Neuronal stem cell (in vitro differentiated cells): ENCODE measurements around the gene TRPM5.

Experiments used
- DNase-seq: peaks from one replicate; pipeline ENCODE4 v3.0.0-alpha.2; 2013; ENCODE audit warnings: low spot score
- H2AFZ ChIP-seq: one replicate; pipeline ENCODE4 v1.6.1; 2013; ENCODE audit warnings: mild to moderate bottlenecking, low read length, inconsistent platforms
- H2AK5ac ChIP-seq: 2 replicates; pipeline ENCODE4 v1.6.1; 2013; ENCODE audit warnings: low read depth, mild to moderate bottlenecking, inconsistent platforms, low read length, moderate library complexity, mixed read lengths
- H2BK120ac ChIP-seq: 2 replicates; pipeline ENCODE4 v1.6.1; 2013; ENCODE audit warnings: low read depth, mild to moderate bottlenecking, inconsistent platforms, low read length, moderate library complexity, mixed read lengths
- H2BK12ac ChIP-seq: one replicate; pipeline ENCODE4 v1.6.1; 2013; ENCODE audit warnings: low read length, inconsistent platforms
- H2BK15ac ChIP-seq: 2 replicates; pipeline ENCODE4 v1.6.1; 2013; ENCODE audit warnings: mild to moderate bottlenecking, low read length, inconsistent platforms, mixed read lengths
- H2BK5ac ChIP-seq: one replicate; pipeline ENCODE4 v1.6.1; 2013; ENCODE audit warnings: inconsistent platforms, mild to moderate bottlenecking, low read length, moderate library complexity
- H3K14ac ChIP-seq: one replicate; pipeline ENCODE4 v1.6.1; 2013; ENCODE audit warnings: low read length, inconsistent platforms
- H3K18ac ChIP-seq: 2 replicates; pipeline ENCODE4 v1.6.1; 2013; ENCODE audit warnings: low read length, inconsistent platforms
- H3K23ac ChIP-seq: 2 replicates; pipeline ENCODE4 v1.6.1; 2013; ENCODE audit warnings: low read depth, mild to moderate bottlenecking, mixed read lengths, low read length, inconsistent platforms; ENCODE audit not compliant: poor library complexity
- H3K27ac ChIP-seq: replicated peaks from 3 replicates; pipeline ENCODE4 v1.5.1; 2013; ENCODE audit warnings: low read length, inconsistent platforms
- H3K27me3 ChIP-seq, 3 experiments: 2 replicates each; pipeline ENCODE4 v1.6.1; 2013; ENCODE audit warnings: low read length in 3 of 3, mild to moderate bottlenecking in 2 of 3, inconsistent platforms in 1 of 3, low read depth in 1 of 3, mixed read lengths in 1 of 3, moderate library complexity in 1 of 3; ENCODE audit not compliant: control insufficient read depth in 3 of 3, insufficient read depth in 3 of 3
- H3K36me3 ChIP-seq, 2 donors: replicated peaks in 1 of 2; 2 replicates each; pipeline ENCODE4 v1.6.1; 2013; ENCODE audit warnings: low read length in 2 of 2; ENCODE audit not compliant: control insufficient read depth in 2 of 2, insufficient read depth in 2 of 2
- H3K4ac ChIP-seq: 2 replicates; pipeline ENCODE4 v1.6.1; 2013; ENCODE audit warnings: inconsistent platforms, mild to moderate bottlenecking, low read length, moderate library complexity
- H3K4me1 ChIP-seq, 2 donors: 1 replicate in 1 of 2; 2 replicates in 1 of 2; pipeline ENCODE4 v1.6.1; 2013; ENCODE audit warnings: low read length in 2 of 2, low read depth in 1 of 2; ENCODE audit not compliant: control insufficient read depth in 2 of 2, insufficient read depth in 1 of 2
- H3K4me2 ChIP-seq: one replicate; pipeline ENCODE4 v1.6.1; 2013; ENCODE audit warnings: mild to moderate bottlenecking, low read length, inconsistent platforms; ENCODE audit not compliant: insufficient read depth, poor library complexity, severe bottlenecking
- H3K4me3 ChIP-seq, 2 donors: 2 replicates each; pipeline ENCODE4 v1.5.1; 2013; ENCODE audit warnings: low read length in 2 of 2, mild to moderate bottlenecking in 2 of 2, inconsistent platforms in 1 of 2, moderate library complexity in 1 of 2
- H3K79me1 ChIP-seq: one replicate; pipeline ENCODE4 v1.6.1; 2013; ENCODE audit warnings: low read depth, mild to moderate bottlenecking, inconsistent platforms, low read length, moderate library complexity
- H3K9ac ChIP-seq: one replicate; pipeline ENCODE4 v1.6.1; 2013; ENCODE audit warnings: mild to moderate bottlenecking, low read depth, low read length, inconsistent platforms; ENCODE audit not compliant: poor library complexity
- H3K9me3 ChIP-seq, 2 donors: replicated peaks in 1 of 2; 2 replicates each; pipeline versions ENCODE3 to v1.6.1; 2013; ENCODE audit warnings: low read length in 2 of 2, mild to moderate bottlenecking in 2 of 2, inconsistent platforms in 1 of 2, low read depth in 1 of 2, mixed read lengths in 1 of 2, moderate library complexity in 1 of 2; ENCODE audit not compliant: control insufficient read depth in 2 of 2, insufficient read depth in 1 of 2
- H4K8ac ChIP-seq: one replicate; pipeline ENCODE4 v1.6.1; 2013; ENCODE audit warnings: low read depth, mild to moderate bottlenecking, inconsistent platforms, low read length, moderate library complexity
- H4K91ac ChIP-seq: one replicate; pipeline ENCODE4 v1.6.1; 2013; ENCODE audit warnings: low read length, low read depth, mild to moderate bottlenecking, inconsistent platforms; ENCODE audit not compliant: poor library complexity
- WGBS, 2 donors: extraction: QIAGEN DNeasy Blood & Tissue Kit; methylation state at CpG; one replicate each; pipeline ENCODE4 v1.1.7; 2013; ENCODE audit warnings: missing lambda C conversion rate in 2 of 2, mixed read lengths in 1 of 2; ENCODE audit not compliant: insufficient read length in 2 of 2, insufficient replicate concordance in 1 of 2; ENCODE audit errors: extremely low coverage in 2 of 2; 5-methylcytosine and 5-hydroxymethylcytosine counted together

The TRPM5 gene

GRCh38 chr11:2433106-2433925 lies 11.0 kb downstream of the TRPM5 start:
- Histone ChIP-seq H3K27me3 (peaks cover 0 to 15% (median 7%) of the 10 kb centered on the region in 3 experiments), H2AK5ac (peak overlapping the region; percentile 91), H2BK5ac (no peak overlapping the region), H3K27ac (no peak overlapping the region), H3K36me3 (peaks cover 0 to 2% of the 10 kb centered on the region in 2 donors), H3K18ac (peak overlapping the region; percentile 83), H4K91ac (no peak overlapping the region), H3K79me1 (no peaks in the 10 kb centered on the region), H2BK120ac (no peak overlapping the region), H3K4ac (peak overlapping the region; percentile 81), H3K4me3 (peak overlapping the region in 1 of 2 donors; percentile 10), H2AFZ (no peak overlapping the region), H3K4me1 (peaks cover 0 to 2% of the 10 kb centered on the region in 2 donors), H3K4me2 (no peak overlapping the region), H2BK12ac (no peak overlapping the region), H3K14ac (peak overlapping the region; percentile 97), H4K8ac (no peak overlapping the region), H2BK15ac (peak overlapping the region; percentile 73), H3K9me3 (peaks cover 0 to 17% of the 10 kb centered on the region in 2 donors), H3K23ac (peak overlapping the region; percentile 88), H3K9ac (peak overlapping the region; percentile 89)
- DNase-seq: no peak
- WGBS, 2 donors: no CpG with 5 or more reads among the region's 22 CpGs

- Histone ChIP-seq H2BK5ac (no peak overlapping the region), H3K9me3 (peaks cover 0 to 17% of the 10 kb centered on the region in 2 donors), H3K4me1 (peaks cover 0 to 2% of the 10 kb centered on the region in 2 donors), H4K91ac (no peak overlapping the region), H2BK15ac (no peak overlapping the region), H3K27me3 (peaks cover 0 to 15% (median 6%) of the 10 kb centered on the region in 3 experiments), H3K4me3 (no peak overlapping the region), H3K36me3 (peaks cover 0 to 2% of the 10 kb centered on the region in 2 donors), H3K4ac (no peak overlapping the region), H3K79me1 (no peaks in the 10 kb centered on the region), H3K9ac (no peak overlapping the region), H3K4me2 (no peak overlapping the region), H2BK120ac (peak overlapping the region; percentile 85), H3K14ac (no peak overlapping the region), H3K23ac (no peak overlapping the region), H3K18ac (peak overlapping the region; percentile 46), H2BK12ac (no peak overlapping the region), H2AK5ac (peak overlapping the region; percentile 91), H3K27ac (no peak overlapping the region), H2AFZ (no peak overlapping the region), H4K8ac (no peak overlapping the region)
- no CpG with 5 or more reads among the region's 13 CpGs for WGBS, 2 donors
- DNase-seq: no peak
Measured at GRCh38 chr11:2432628-2433071, 11.7 kb downstream of the TRPM5 start.

- Histone ChIP-seq H3K27ac (no peak overlapping the region), H2AK5ac (peak overlapping the region; percentile 31), H2AFZ (no peak overlapping the region), H3K4me2 (no peak overlapping the region), H2BK12ac (no peak overlapping the region), H4K91ac (no peak overlapping the region), H3K27me3 (peaks cover 0 to 15% (median 2%) of the 10 kb centered on the region in 3 experiments), H3K23ac (no peak overlapping the region), H2BK5ac (no peak overlapping the region), H3K4me1 (peaks cover 0 to 2% of the 10 kb centered on the region in 2 donors), H2BK15ac (no peak overlapping the region), H3K18ac (peak overlapping the region; percentile 13), H3K14ac (no peak overlapping the region), H4K8ac (no peak overlapping the region), H3K4ac (no peak overlapping the region), H2BK120ac (peak overlapping the region; percentile 85), H3K9me3 (peaks cover 0 to 17% of the 10 kb centered on the region in 2 donors), H3K36me3 (peaks cover 0 to 2% of the 10 kb centered on the region in 2 donors), H3K79me1 (no peaks in the 10 kb centered on the region), H3K4me3 (no peak overlapping the region), H3K9ac (no peak overlapping the region)
- no CpG with 5 or more reads among the region's 15 CpGs for WGBS, 2 donors
- no peak for DNase-seq
Measured at GRCh38 chr11:2432171-2432621, 12.1 kb downstream of the TRPM5 start.

- H4K8ac ChIP-seq: no peak overlapping the region
- H3K9me3 ChIP-seq: peaks cover 0 to 17% of the 10 kb centered on the region in 2 donors
- peak overlapping the region; percentile 54 for H2BK120ac ChIP-seq
- H3K14ac ChIP-seq: peak overlapping the region; percentile 44
- H3K4me1 ChIP-seq: peaks cover 0 to 2% of the 10 kb centered on the region in 2 donors
- H2BK12ac ChIP-seq: no peak overlapping the region
- H3K9ac ChIP-seq: no peak overlapping the region
- no peak overlapping the region for H4K91ac ChIP-seq
- no peak overlapping the region for H2AFZ ChIP-seq
- H3K4me3 ChIP-seq: no peak overlapping the region
- H3K4ac ChIP-seq: no peak overlapping the region
- H3K4me2 ChIP-seq: no peak overlapping the region
- H2AK5ac ChIP-seq: peak overlapping the region; percentile 93
- H2BK5ac ChIP-seq: no peak overlapping the region
- H3K27me3 ChIP-seq: peaks cover 0 to 15% (median 0%) of the 10 kb centered on the region in 3 experiments
- H3K36me3 ChIP-seq: peaks cover 0 to 2% of the 10 kb centered on the region in 2 donors
- no peak overlapping the region for H3K18ac ChIP-seq
- no peaks in the 10 kb centered on the region for H3K79me1 ChIP-seq
- no peak overlapping the region for H2BK15ac ChIP-seq
- no peak overlapping the region for H3K27ac ChIP-seq
- no CpG with 5 or more reads among the region's 1 CpG for WGBS, 2 donors
- no peak overlapping the region for H3K23ac ChIP-seq
- DNase-seq: no peak
Measured at GRCh38 chr11:2431395-2431794, 12.9 kb downstream of the TRPM5 start.
